Measurements from ENCODE around the gene USP50.
"Not testable (repeated sequence)": the region's sequence is repeated elsewhere in the genome, so short reads cannot be mapped to it uniquely, and the experiment has no call there.

Gene USP50

GRCh38 chr15:50503144-50503543, 43.3 kb downstream of the USP50 start:
- no peak for DNase-seq (ENCODE audit: low read depth in 2 of 2)

- DNase-seq (ENCODE audit: low read depth in 2 of 2) = no peak
Observed at GRCh38 chr15:50501815-50502214, 44.7 kb downstream of the USP50 start.

- no peak for DNase-seq (ENCODE audit: low read depth in 2 of 2)
Observed at GRCh38 chr15:50500352-50500751, 46.1 kb downstream of the USP50 start.

GRCh38 chr15:50496692-50497091, 49.8 kb downstream of the USP50 start:
- DNase-seq (ENCODE audit: low read depth in 2 of 2) = no peak

GRCh38 chr15:50494547-50494946, 51.9 kb downstream of the USP50 start:
- not testable (repeated sequence) for DNase-seq (ENCODE audit: low read depth in 2 of 2)

- DNase-seq (ENCODE audit: low read depth in 2 of 2) = no peak
Observed at GRCh38 chr15:50493625-50494024, 52.8 kb downstream of the USP50 start.

- DNase-seq (ENCODE audit: low read depth in 2 of 2) = no peak
Observed at GRCh38 chr15:50487287-50487686, 59.2 kb downstream of the USP50 start.

- DNase-seq (ENCODE audit: low read depth in 2 of 2) = no peak
Observed at GRCh38 chr15:50485389-50485788, 61.1 kb downstream of the USP50 start.

- DNase-seq (ENCODE audit: low read depth in 2 of 2) = no peak
Observed at GRCh38 chr15:50484781-50485180, 61.7 kb downstream of the USP50 start.

GRCh38 chr15:50476143-50476542, 70.3 kb downstream of the USP50 start:
- no peak for DNase-seq (ENCODE audit: low read depth in 2 of 2)

- no peak for DNase-seq (ENCODE audit: low read depth in 2 of 2)
Observed at GRCh38 chr15:50471072-50471471, 75.4 kb downstream of the USP50 start.

GRCh38 chr15:50463423-50464358, 82.8 kb downstream of the USP50 start:
- DNase-seq (ENCODE audit: low read depth in 2 of 2) = no peak

GRCh38 chr15:50458348-50459112, 87.9 kb downstream of the USP50 start:
- no peak for DNase-seq (ENCODE audit: low read depth in 2 of 2)

GRCh38 chr15:50452927-50453326, 93.5 kb downstream of the USP50 start:
- DNase-seq (ENCODE audit: low read depth in 2 of 2) = no peak

All from stimulated activated CD8-positive, alpha-beta memory T cell treated with anti-CD3 and anti-CD28 coated beads, Interleukin-7, amount 100 ng/mL, for 4 hours (primary cell).